HepG2 (cell line): ENCODE results near the gene PRKCE. TPM values are rescaled to one million over a fixed set of nuclear protein-coding genes. Genes with fewer than 3 reads are reported as not detected.

Experiments
- CBX2 ChIP-seq, 2 experiments: fragments of 200-600 bp in 1 of 2; sonication (generic); formaldehyde crosslinking in 1 of 2; IDR thresholded peaks; 2 replicates each; pipeline versions ENCODE4 v1.7.0 to v1.8.1; 2018 to 2022; ENCODE audit warnings: low read depth in 2 of 2, low read length in 1 of 2, mild to moderate bottlenecking in 1 of 2, missing genetic modification reagents in 1 of 2
- GTF3A ChIP-seq: sonication (generic); formaldehyde crosslinking; conservative IDR thresholded peaks from 2 replicates; pipeline ENCODE4 v1.4.0; 2020; ENCODE audit warnings: mild to moderate bottlenecking, missing genetic modification reagents
- KLF9 ChIP-seq: IDR thresholded peaks from 2 replicates; pipeline ENCODE4 v1.6.1; 2016; ENCODE audit warnings: low read depth
- MBD4 ChIP-seq: IDR thresholded peaks from 2 replicates; pipeline ENCODE4 v1.6.1; 2012; ENCODE audit warnings: low read length, inconsistent platforms, borderline replicate concordance
- NBN ChIP-seq: fragments of 450-650 bp; conservative IDR thresholded peaks from 2 replicates; pipeline ENCODE4 v1.6.1; 2017
- NCOA1 ChIP-seq: sonication (generic); formaldehyde crosslinking; IDR thresholded peaks from 2 replicates; pipeline ENCODE4 v1.9.0; 2021; ENCODE audit warnings: missing genetic modification reagents
- NFIC ChIP-seq: IDR thresholded peaks from 2 replicates; pipeline ENCODE4 v1.6.1; 2012; ENCODE audit warnings: mild to moderate bottlenecking, low read length, inconsistent platforms
- NFKB2 ChIP-seq: sonication (generic); formaldehyde crosslinking; IDR thresholded peaks from 2 replicates; pipeline ENCODE4 v1.4.0; 2020; ENCODE audit warnings: missing genetic modification reagents, borderline replicate concordance
- RFX3 ChIP-seq: IDR thresholded peaks from 2 replicates; pipeline ENCODE4 v1.6.1; 2016; ENCODE audit warnings: missing biosample characterization, missing genetic modification reagents
- RFX5 ChIP-seq: IDR thresholded peaks from 2 replicates; pipeline ENCODE4 v1.6.1; 2011; ENCODE audit warnings: low read depth, low read length, improper control_type of control experiment
- SETDB1 ChIP-seq: sonication (generic); formaldehyde crosslinking; IDR thresholded peaks from 2 replicates; pipeline ENCODE4 v1.5.1; 2020; ENCODE audit warnings: missing genetic modification reagents, mild to moderate bottlenecking, borderline replicate concordance
- TRIM24 ChIP-seq: sonication (generic); formaldehyde crosslinking; IDR thresholded peaks from 2 replicates; pipeline ENCODE4 v1.8.0; 2022; ENCODE audit warnings: mild to moderate bottlenecking, missing genetic modification reagents
- ZIK1 ChIP-seq: sonication (generic); formaldehyde crosslinking; IDR thresholded peaks from 2 replicates; pipeline ENCODE4 v1.5.0; 2020; ENCODE audit warnings: mild to moderate bottlenecking, low read depth, missing genetic modification reagents, borderline replicate concordance
- ZNF101 ChIP-seq: sonication (generic); formaldehyde crosslinking; IDR thresholded peaks from 2 replicates; pipeline ENCODE4 v1.4.0; 2020; ENCODE audit warnings: mild to moderate bottlenecking, low read depth, missing genetic modification reagents, borderline replicate concordance
- ZNF274 ChIP-seq: sonication (generic); formaldehyde crosslinking; IDR thresholded peaks from 2 replicates; pipeline ENCODE4 v1.5.1; 2020; ENCODE audit warnings: mild to moderate bottlenecking, missing genetic modification reagents
- ZNF343 ChIP-seq: sonication (generic); formaldehyde crosslinking; IDR thresholded peaks from 2 replicates; pipeline ENCODE4 v1.4.0; 2020; ENCODE audit warnings: mild to moderate bottlenecking, missing genetic modification reagents
- ZNF660 ChIP-seq: sonication (generic); formaldehyde crosslinking; IDR thresholded peaks from 2 replicates; pipeline ENCODE4 v1.5.1; 2020; ENCODE audit warnings: mild to moderate bottlenecking, low read depth, missing genetic modification reagents, borderline replicate concordance
- ZNF766 ChIP-seq: sonication (generic); formaldehyde crosslinking; IDR thresholded peaks from 2 replicates; pipeline ENCODE4 v1.5.0; 2020; ENCODE audit warnings: missing genetic modification reagents, borderline replicate concordance
- polyA plus RNA-seq, 8 experiments: library from polyadenylated mRNA; depleted of rRNA in 3 of 8; stranded (reverse) in 7 of 8; unstranded in 1 of 8; fragments of >200 nt; fragmentation: Illumina TruSeq in 4 of 8; extraction: Trizol in 4 of 8; gene quantifications; 2 replicates each; pipeline versions ENCODE4 v1.2.1 to v1.2.3, GENCODE V29; 2011 to 2016; ENCODE audit warnings: low read depth in 4 of 8, missing spikeins in 1 of 8, mixed read lengths in 1 of 8; ENCODE audit not compliant: insufficient read depth in 1 of 8
- total RNA-seq, 5 experiments: library from RNA; depleted of rRNA; stranded (reverse); fragments of >200 nt; fragmentation: Illumina TruSeq; extraction: Trizol; gene quantifications; 2 replicates each; pipeline ENCODE4 v1.2.3, GENCODE V29; 2016; ENCODE audit warnings: low read depth in 1 of 5
- TF ChIP-seq, protein P1 (sequence below): sonication (generic); formaldehyde crosslinking; IDR thresholded peaks from 2 replicates; pipeline ENCODE4 v1.8.1; 2023; ENCODE audit warnings: missing genetic modification reagents, mild to moderate bottlenecking, borderline replicate concordance
- TF ChIP-seq, protein P2 (sequence below): sonication (generic); formaldehyde crosslinking; IDR thresholded peaks from 2 replicates; pipeline ENCODE4 v1.4.0; 2020; ENCODE audit warnings: missing genetic modification reagents, borderline replicate concordance
- TF ChIP-seq, protein P3 (sequence below): sonication (generic); formaldehyde crosslinking; IDR thresholded peaks from 2 replicates; pipeline ENCODE4 v1.4.0; 2020; ENCODE audit warnings: missing genetic modification reagents
- TF ChIP-seq, protein P4 (sequence below): sonication (generic); formaldehyde crosslinking; IDR thresholded peaks from 2 replicates; pipeline ENCODE4 v1.4.0; 2020; ENCODE audit warnings: mild to moderate bottlenecking, missing genetic modification reagents
- TF ChIP-seq, protein P5 (sequence below): sonication (generic); formaldehyde crosslinking; IDR thresholded peaks from 2 replicates; pipeline ENCODE4 v1.5.1; 2020; ENCODE audit warnings: missing genetic modification reagents, mild to moderate bottlenecking, borderline replicate concordance
- TF ChIP-seq, protein P6 (sequence below): sonication (generic); formaldehyde crosslinking; IDR thresholded peaks from 2 replicates; pipeline ENCODE4 v1.8.1; 2023; ENCODE audit warnings: mild to moderate bottlenecking, missing genetic modification reagents

PRKCE gene
- total and polyA plus RNA-seq, 2 of the 13 experiments (the other 11 are each of a cell fraction or from before 2014, with no cell fraction given) = 1.0 to 3.9 TPM

DNA sequence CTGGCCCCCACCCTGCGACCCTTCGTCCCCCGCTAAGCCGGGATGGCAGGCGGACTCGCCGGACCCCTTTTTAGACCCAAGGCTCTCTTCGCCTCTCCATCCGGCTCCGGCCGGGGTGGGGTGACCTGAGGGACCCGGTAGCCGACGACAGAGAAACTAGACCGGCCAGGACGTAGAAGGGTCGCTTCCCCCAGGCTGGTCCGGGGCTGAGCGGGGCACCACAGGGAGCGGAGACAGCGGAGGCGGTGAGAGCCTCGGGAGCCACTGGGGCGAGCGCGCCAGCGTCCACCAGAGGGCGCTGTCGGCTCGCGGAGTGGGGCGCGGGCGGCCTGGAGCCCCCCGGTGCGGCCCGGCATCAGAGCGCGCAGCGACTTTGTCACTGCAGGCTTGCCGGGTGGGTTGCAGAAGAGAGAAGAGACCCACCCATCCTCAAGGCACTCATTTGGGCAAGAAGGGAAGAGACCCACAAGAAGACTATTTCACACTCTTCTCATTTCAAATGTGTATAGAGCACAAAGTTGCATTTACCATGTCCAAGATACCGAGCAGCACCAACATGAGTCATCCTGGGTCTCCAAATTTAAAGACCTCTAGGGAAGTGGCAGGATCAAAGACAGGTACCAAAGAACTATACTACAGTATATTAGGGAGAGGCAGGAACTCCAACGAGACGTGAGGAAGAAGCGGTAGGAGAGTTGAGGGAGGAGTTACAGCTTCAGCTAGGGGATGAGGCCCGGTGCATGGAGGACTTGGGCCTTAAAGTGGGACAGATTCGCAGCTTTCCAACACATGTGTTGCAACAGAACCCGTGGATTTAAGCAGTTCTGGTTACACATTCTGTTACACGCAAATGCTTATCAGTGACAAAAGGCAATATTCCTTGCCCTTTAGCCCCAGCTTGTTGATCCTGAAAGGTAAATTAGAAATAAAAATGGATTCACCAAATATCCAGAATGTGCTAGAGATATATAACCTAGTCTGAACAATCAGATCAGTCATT, 7.6 kb upstream of the PRKCE start (continued):
- TF ChIP-seq ZNF343 (CRISPR knock-in tag) = 0 out of 2 replicates have a peak, but pooled peaks have one; percentile 52
- TF ChIP-seq ZNF274 (CRISPR knock-in tag) = 0 out of 2 replicates have a peak, but pooled peaks have one; percentile 41
- no peak for TF ChIP-seq RFX3 (CRISPR knock-in tag)
- TF ChIP-seq NCOA1 (CRISPR knock-in tag) = peak; percentile 76; the same call in 1 of the 2 replicates
- no peak for TF ChIP-seq KLF9
- TF ChIP-seq, protein P1, sequence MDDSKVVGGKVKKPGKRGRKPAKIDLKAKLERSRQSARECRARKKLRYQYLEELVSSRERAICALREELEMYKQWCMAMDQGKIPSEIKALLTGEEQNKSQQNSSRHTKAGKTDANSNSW = no peak
- TF ChIP-seq, protein P2, sequence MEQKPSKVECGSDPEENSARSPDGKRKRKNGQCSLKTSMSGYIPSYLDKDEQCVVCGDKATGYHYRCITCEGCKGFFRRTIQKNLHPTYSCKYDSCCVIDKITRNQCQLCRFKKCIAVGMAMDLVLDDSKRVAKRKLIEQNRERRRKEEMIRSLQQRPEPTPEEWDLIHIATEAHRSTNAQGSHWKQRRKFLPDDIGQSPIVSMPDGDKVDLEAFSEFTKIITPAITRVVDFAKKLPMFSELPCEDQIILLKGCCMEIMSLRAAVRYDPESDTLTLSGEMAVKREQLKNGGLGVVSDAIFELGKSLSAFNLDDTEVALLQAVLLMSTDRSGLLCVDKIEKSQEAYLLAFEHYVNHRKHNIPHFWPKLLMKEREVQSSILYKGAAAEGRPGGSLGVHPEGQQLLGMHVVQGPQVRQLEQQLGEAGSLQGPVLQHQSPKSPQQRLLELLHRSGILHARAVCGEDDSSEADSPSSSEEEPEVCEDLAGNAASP (CRISPR knock-in tag) = no peak
- TF ChIP-seq CBX2 (IDR thresholded peaks at IDR 0.05; ENCODE audit: low read depth, low read length) = no peak
- TF ChIP-seq CBX2 (CRISPR knock-in tag; IDR thresholded peaks at IDR 0.05; ENCODE audit: low read depth) = 0 out of 2 replicates have a peak, but pooled peaks have one; percentile 19
- 0 out of 2 replicates have a peak, but pooled peaks have one; percentile 28 for TF ChIP-seq GTF3A
- TF ChIP-seq, protein P3, sequence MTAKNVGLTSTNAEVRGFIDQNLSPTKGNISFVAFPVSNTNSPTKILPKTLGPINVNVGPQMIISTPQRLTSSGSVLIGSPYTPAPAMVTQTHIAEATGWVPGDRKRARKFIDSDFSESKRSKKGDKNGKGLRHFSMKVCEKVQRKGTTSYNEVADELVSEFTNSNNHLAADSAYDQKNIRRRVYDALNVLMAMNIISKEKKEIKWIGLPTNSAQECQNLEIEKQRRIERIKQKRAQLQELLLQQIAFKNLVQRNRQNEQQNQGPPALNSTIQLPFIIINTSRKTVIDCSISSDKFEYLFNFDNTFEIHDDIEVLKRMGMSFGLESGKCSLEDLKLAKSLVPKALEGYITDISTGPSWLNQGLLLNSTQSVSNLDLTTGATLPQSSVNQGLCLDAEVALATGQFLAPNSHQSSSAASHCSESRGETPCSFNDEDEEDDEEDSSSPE (CRISPR knock-in tag) = no peak
- no peak for TF ChIP-seq NFIC
- TF ChIP-seq NBN = no peak
- TF ChIP-seq, protein P4, sequence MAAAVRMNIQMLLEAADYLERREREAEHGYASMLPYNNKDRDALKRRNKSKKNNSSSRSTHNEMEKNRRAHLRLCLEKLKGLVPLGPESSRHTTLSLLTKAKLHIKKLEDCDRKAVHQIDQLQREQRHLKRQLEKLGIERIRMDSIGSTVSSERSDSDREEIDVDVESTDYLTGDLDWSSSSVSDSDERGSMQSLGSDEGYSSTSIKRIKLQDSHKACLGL (CRISPR knock-in tag) = no peak; the same call in 1 of the 2 replicates
- TF ChIP-seq, protein P5, sequence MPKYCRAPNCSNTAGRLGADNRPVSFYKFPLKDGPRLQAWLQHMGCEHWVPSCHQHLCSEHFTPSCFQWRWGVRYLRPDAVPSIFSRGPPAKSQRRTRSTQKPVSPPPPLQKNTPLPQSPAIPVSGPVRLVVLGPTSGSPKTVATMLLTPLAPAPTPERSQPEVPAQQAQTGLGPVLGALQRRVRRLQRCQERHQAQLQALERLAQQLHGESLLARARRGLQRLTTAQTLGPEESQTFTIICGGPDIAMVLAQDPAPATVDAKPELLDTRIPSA (CRISPR knock-in tag) = no peak
- TF ChIP-seq ZNF101 (CRISPR knock-in tag) = no peak
- TF ChIP-seq NFKB2 (CRISPR knock-in tag) = peak; percentile 29; the same call in 1 of the 2 replicates
- TF ChIP-seq, protein P6, sequence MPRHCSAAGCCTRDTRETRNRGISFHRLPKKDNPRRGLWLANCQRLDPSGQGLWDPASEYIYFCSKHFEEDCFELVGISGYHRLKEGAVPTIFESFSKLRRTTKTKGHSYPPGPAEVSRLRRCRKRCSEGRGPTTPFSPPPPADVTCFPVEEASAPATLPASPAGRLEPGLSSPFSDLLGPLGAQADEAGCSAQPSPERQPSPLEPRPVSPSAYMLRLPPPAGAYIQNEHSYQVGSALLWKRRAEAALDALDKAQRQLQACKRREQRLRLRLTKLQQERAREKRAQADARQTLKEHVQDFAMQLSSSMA (CRISPR knock-in tag) = peak; percentile 53; the same call in 1 of the 2 replicates
- no peak for TF ChIP-seq ZNF660
- no peak for TF ChIP-seq TRIM24
- 0 out of 2 replicates have a peak, but pooled peaks have one; percentile 12 for TF ChIP-seq RFX5
- TF ChIP-seq SETDB1 (CRISPR knock-in tag) = no peak
- TF ChIP-seq ZIK1 = 0 out of 2 replicates have a peak, but pooled peaks have one; percentile 43
- no peak for TF ChIP-seq MBD4
- no peak for TF ChIP-seq ZNF766 (CRISPR knock-in tag)
